ENCODE measurements around the gene ARID5B. TPM values are rescaled to one million over a fixed set of nuclear protein-coding genes. Genes with fewer than 3 reads are reported as not detected.

The ARID5B gene
- total RNA-seq, 2 experiments from 2014 or later = 34.8 to 35.9 TPM

DNA sequence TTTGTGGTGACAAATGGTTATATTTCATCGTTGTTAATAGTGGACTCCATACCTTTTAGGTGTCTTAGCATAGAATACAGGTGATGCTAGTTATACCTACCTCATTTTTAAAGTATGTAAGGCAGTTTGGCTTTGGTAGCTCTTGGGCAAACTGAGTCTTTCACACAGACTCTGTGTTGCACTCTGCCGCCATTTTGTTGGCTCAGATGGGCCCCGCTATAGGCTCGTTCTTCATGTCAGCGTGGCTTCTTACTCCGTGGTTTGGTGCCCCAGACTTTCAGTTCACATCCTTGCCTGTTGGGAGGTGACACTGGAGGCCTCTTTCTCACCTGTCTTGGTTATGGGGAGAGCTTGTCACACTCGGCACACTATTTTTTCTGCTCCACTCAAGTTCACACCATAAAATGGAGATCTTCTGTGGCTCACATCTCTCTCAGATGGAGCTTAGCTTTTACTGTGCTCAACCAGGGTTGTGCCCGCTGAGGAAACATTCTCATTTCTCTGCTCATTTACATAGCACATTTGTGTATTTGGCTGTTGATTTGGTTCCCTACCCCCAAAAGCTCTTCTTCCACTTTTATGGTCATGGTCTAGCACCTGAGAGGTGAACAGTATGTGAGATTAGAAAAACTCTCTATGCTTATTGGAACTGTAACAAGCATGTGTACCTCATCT lies 178.5 kb downstream of the ARID5B start:
- H3K36me3 Mint-ChIP-seq = peaks cover 63% of the 10 kb centered on the region
- peaks cover 79% of the 10 kb centered on the region for H3K4me1 Mint-ChIP-seq
- CTCF ChIA-PET = interaction anchor here (0.9 to 1.7 kb wide), 6 partner anchors 8 to 165 kb away, joined by 3 to 6 read pairs (median 4); no protein-coding TSS in a partner anchor
- peak overlapping the region; percentile 42 for H3K27ac Mint-ChIP-seq
- DNase-seq (no peak), ATAC-seq (no peak)
- no peak overlapping the region for H3K4me3 Mint-ChIP-seq
- H3K27me3 Mint-ChIP-seq = no peaks in the 10 kb centered on the region
- H3K9me3 Mint-ChIP-seq (ENCODE audit: low read depth) = no peaks in the 10 kb centered on the region

- Mint-ChIP-seq H3K9me3 (ENCODE audit: low read depth) (no peaks in the 10 kb centered on the region), H3K27ac (peak overlapping the region; percentile 91), H3K4me3 (no peak overlapping the region), H3K4me1 (peaks cover 84% of the 10 kb centered on the region), H3K27me3 (no peaks in the 10 kb centered on the region), H3K36me3 (peaks cover 65% of the 10 kb centered on the region)
- CTCF ChIA-PET = interaction anchor here (0.9 to 2.9 kb wide), 6 partner anchors 9 to 164 kb away, joined by 3 to 10 read pairs (median 4); no protein-coding TSS in a partner anchor
- ATAC-seq (no peak), DNase-seq (no peak)
These were observed 179.4 kb downstream of the ARID5B start for GRCh38 chr10:62080905-62081304.

GRCh38 chr10:62081341-62082270 lies 180.1 kb downstream of the ARID5B start:
- peak overlapping the region; percentile 91 for H3K27ac Mint-ChIP-seq
- H3K4me1 Mint-ChIP-seq = peaks cover 81% of the 10 kb centered on the region
- ATAC-seq (no peak), DNase-seq (no peak)
- no peaks in the 10 kb centered on the region for H3K27me3 Mint-ChIP-seq
- no peak overlapping the region for H3K4me3 Mint-ChIP-seq
- CTCF ChIA-PET = interaction anchor here (0.9 to 2.9 kb wide), 9 partner anchors 27 to 180 kb away, joined by 3 to 10 read pairs (median 5); partner anchors contain the start of gene ARID5B
- H3K9me3 Mint-ChIP-seq (ENCODE audit: low read depth) = no peaks in the 10 kb centered on the region
- peaks cover 66% of the 10 kb centered on the region for H3K36me3 Mint-ChIP-seq

DNA sequence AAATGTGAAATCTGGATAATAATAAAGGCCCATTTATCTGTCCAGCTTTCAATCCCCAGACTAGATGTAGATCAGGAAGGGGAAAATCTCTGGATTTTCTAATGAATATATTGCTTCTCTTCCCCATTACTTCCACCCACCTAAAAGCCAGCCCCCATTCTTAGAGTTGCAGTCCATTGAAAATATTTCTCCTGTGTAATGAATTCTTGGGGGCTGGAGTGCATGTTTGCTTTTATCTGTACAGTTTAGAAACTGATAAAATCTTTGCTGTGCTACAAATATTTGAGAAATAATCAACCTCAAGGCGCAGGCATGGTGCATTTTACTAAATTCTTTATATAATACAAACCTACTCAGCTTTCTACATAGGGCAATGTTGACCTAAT lies 180.8 kb downstream of the ARID5B start:
- peak overlapping the region; percentile 91 for H3K27ac Mint-ChIP-seq
- DNase-seq (no peak), ATAC-seq (no peak)
- H3K4me1 Mint-ChIP-seq = peaks cover 76% of the 10 kb centered on the region
- CTCF ChIA-PET = interaction anchor here (0.7 to 2.9 kb wide), 14 partner anchors 23 to 185 kb away, joined by 3 to 10 read pairs (median 4); partner anchors contain the start of gene ARID5B
- no peaks in the 10 kb centered on the region for H3K9me3 Mint-ChIP-seq (ENCODE audit: low read depth)
- peak overlapping the region; percentile 61 for H3K4me3 Mint-ChIP-seq
- H3K27me3 Mint-ChIP-seq = no peaks in the 10 kb centered on the region
- peaks cover 65% of the 10 kb centered on the region for H3K36me3 Mint-ChIP-seq

DNA sequence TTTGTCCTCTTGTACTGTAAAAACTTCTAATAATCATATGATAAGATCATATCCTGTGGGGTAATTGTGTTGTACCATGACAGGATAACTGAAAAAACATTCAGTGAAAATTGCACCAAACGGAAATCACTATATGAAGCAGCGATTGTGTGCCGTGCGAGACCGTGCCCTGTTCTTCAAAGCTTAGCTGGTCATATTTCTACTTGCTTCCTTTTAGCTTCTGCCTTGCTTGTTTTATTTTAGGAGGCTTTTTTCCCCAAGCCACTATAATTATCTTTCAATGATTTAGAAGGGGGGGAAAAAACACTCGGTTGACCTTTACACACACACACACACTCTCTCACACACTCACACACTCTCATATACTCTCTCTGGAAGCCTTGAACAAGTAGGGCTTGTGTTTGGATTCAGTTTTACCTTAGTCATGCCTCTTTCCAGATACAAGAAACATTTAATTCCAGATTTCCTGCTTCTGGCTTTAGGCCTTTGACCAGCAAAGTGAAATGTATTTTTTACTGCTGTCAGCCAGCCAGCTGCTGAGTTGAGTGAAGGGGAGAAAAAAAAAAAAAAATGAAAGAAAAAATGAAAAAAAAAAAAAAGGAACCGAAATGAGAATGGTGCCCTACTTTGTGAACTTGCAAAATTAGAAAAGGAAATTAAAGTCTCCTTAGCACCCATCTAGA lies 181.4 kb downstream of the ARID5B start:
- peak overlapping the region; percentile 61 for H3K4me3 Mint-ChIP-seq
- H3K4me1 Mint-ChIP-seq = peaks cover 70% of the 10 kb centered on the region
- DNase-seq (peak; percentile 78), ATAC-seq (peak; percentile 82)
- CTCF ChIA-PET = interaction anchor here (0.7 to 2.9 kb wide), 15 partner anchors 24 to 186 kb away, joined by 3 to 10 read pairs (median 4); partner anchors contain the start of gene ARID5B
- no peaks in the 10 kb centered on the region for H3K9me3 Mint-ChIP-seq (ENCODE audit: low read depth)
- H3K27me3 Mint-ChIP-seq = no peaks in the 10 kb centered on the region
- H3K36me3 Mint-ChIP-seq = peaks cover 66% of the 10 kb centered on the region
- H3K27ac Mint-ChIP-seq = peak overlapping the region; percentile 91

- DNase-seq (no peak), ATAC-seq (peak; percentile 34)
- H3K36me3 Mint-ChIP-seq = peaks cover 66% of the 10 kb centered on the region
- H3K27ac Mint-ChIP-seq = peak overlapping the region; percentile 91
- H3K27me3 Mint-ChIP-seq = no peaks in the 10 kb centered on the region
- H3K4me1 Mint-ChIP-seq = peaks cover 72% of the 10 kb centered on the region
- no peaks in the 10 kb centered on the region for H3K9me3 Mint-ChIP-seq (ENCODE audit: low read depth)
- H3K4me3 Mint-ChIP-seq = peak overlapping the region; percentile 61
- CTCF ChIA-PET = interaction anchor here (1.0 to 2.9 kb wide), 8 partner anchors 23 to 187 kb away, joined by 3 to 10 read pairs (median 4); no protein-coding TSS in a partner anchor
These were observed 182.1 kb downstream of the ARID5B start for GRCh38 chr10:62083412-62084267.

DNA sequence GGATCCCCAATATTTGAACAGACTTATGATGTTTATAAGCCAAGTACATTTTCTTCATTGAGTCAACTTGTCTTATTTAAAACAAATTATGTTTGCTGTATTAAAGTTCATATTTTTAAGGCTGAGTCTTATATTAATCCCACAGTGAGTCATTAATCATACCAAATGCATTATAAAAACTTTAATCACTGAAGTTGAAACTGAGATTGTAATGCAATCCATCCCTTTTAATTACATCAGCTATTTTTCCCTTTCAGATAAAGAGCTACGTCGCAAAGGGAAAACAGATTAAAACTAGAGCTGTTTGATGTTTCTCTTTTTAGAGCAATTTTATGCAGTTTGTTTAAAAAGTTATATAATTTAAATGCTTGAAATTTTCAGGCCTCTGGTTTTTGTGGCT lies 183.0 kb downstream of the ARID5B start:
- CTCF ChIA-PET = interaction anchor here (1.0 to 2.1 kb wide), 4 partner anchors 25 to 161 kb away, joined by 3 to 5 read pairs (median 4); no protein-coding TSS in a partner anchor
- Mint-ChIP-seq H3K27ac (peak overlapping the region; percentile 91), H3K9me3 (ENCODE audit: low read depth) (no peaks in the 10 kb centered on the region), H3K36me3 (peaks cover 69% of the 10 kb centered on the region), H3K27me3 (no peaks in the 10 kb centered on the region), H3K4me3 (peak overlapping the region; percentile 19), H3K4me1 (peaks cover 77% of the 10 kb centered on the region)
- DNase-seq (no peak), ATAC-seq (no peak)

DNA sequence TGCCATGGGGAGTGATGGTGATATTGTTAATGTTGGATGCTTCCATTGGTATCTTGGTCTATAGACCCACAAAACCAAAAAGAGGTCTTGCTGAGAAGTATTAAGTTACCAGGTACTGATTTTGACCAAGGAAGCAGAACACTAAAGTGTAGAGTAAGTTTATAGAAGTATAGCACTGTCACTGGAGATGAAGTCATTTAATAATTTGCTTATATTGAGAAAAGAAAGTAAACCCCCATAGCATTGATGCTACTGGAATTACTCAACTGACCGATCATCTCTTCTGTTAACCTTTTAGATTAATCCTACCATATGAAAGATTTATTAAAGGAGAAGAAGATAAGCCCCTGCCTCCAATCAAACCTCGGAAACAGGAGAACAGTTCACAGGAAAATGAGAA lies 183.9 kb downstream of the ARID5B start:
- H3K9me3 Mint-ChIP-seq (ENCODE audit: low read depth) = no peaks in the 10 kb centered on the region
- CTCF ChIA-PET = interaction anchor here (1.2 to 1.4 kb wide), 3 partner anchors 10 to 160 kb away, joined by 3 to 4 read pairs (median 3); no protein-coding TSS in a partner anchor
- DNase-seq (no peak), ATAC-seq (no peak)
- no peak overlapping the region for H3K4me3 Mint-ChIP-seq
- peaks cover 69% of the 10 kb centered on the region for H3K36me3 Mint-ChIP-seq
- H3K27me3 Mint-ChIP-seq = no peaks in the 10 kb centered on the region
- H3K27ac Mint-ChIP-seq = peak overlapping the region; percentile 66
- H3K4me1 Mint-ChIP-seq = peaks cover 72% of the 10 kb centered on the region

- peaks cover 71% of the 10 kb centered on the region for H3K36me3 Mint-ChIP-seq
- CTCF ChIA-PET = interaction anchor here (1.3 to 1.4 kb wide), 2 partner anchors 11 to 47 kb away, joined by 3 read pairs; no protein-coding TSS in a partner anchor
- no peak for ATAC-seq
These were observed 184.3 kb downstream of the ARID5B start for GRCh38 chr10:62085821-62086220.

GRCh38 chr10:62087329-62087728 lies 185.8 kb downstream of the ARID5B start:
- Mint-ChIP-seq H3K4me3 (no peak overlapping the region), H3K4me1 (peaks cover 54% of the 10 kb centered on the region), H3K27ac (no peak overlapping the region), H3K9me3 (ENCODE audit: low read depth) (no peaks in the 10 kb centered on the region), H3K36me3 (peaks cover 80% of the 10 kb centered on the region), H3K27me3 (no peaks in the 10 kb centered on the region)
- DNase-seq = no peak
- ATAC-seq = no peak
- CTCF ChIA-PET = interaction anchor here (1.3 kb wide), 1 partner anchor 14 kb away, joined by 3 read pairs; no protein-coding TSS in a partner anchor

More at GRCh38 chr10:62085821-62086220, 184.3 kb downstream of the ARID5B start:
- Mint-ChIP-seq H3K27me3 (no peaks in the 10 kb centered on the region), H3K9me3 (ENCODE audit: low read depth) (no peaks in the 10 kb centered on the region), H3K4me3 (no peak overlapping the region), H3K27ac (peak overlapping the region; percentile 66), H3K4me1 (peaks cover 69% of the 10 kb centered on the region)
- DNase-seq = no peak

GRCh38 chr10:62088786-62089185 lies 187.3 kb downstream of the ARID5B start:
- H3K27me3 Mint-ChIP-seq = no peaks in the 10 kb centered on the region
- H3K4me1 Mint-ChIP-seq = peaks cover 43% of the 10 kb centered on the region
- H3K4me3 Mint-ChIP-seq = no peak overlapping the region
- CTCF ChIA-PET = interaction anchor here (1.3 to 1.5 kb wide), 2 partner anchors 12 to 42 kb away, joined by 3 read pairs; no protein-coding TSS in a partner anchor
- H3K27ac Mint-ChIP-seq = no peak overlapping the region
- no peak for DNase-seq
- peaks cover 91% of the 10 kb centered on the region for H3K36me3 Mint-ChIP-seq
- H3K9me3 Mint-ChIP-seq (ENCODE audit: low read depth) = no peaks in the 10 kb centered on the region
- no peak for ATAC-seq

All from activated CD8-positive, alpha-beta memory T cell treated with anti-CD3 and anti-CD28 coated beads, Interleukin-2, amount 10 ng/mL, durations not matched to agents 7 days and 5 days (primary cell).